Activated CD8-positive, alpha-beta memory T cell treated with anti-CD3 and anti-CD28 coated beads for 36 hours (primary cell): ENCODE measurements around the gene DDX1. TPM values are rescaled to one million over a fixed set of nuclear protein-coding genes. Genes with fewer than 3 reads are reported as not detected.

ENCODE experiments used
- CTCF ChIA-PET: fragments of 350-600 bp; sonication (Branson Sonifier 250); formaldehyde crosslinking; loops from one replicate; lab custom pipeline; 2021; ENCODE audit warnings: antibody characterized with exemption; lab: Charles Lee
- POLR2A ChIA-PET: fragments of 350-600 bp; sonication (Branson Sonifier 250); formaldehyde crosslinking; loops from one replicate; lab custom pipeline; 2021; ENCODE audit warnings: antibody characterized with exemption; lab: Charles Lee
- total RNA-seq, 2 experiments: library from RNA; stranded (reverse); gene quantifications; one replicate each; pipeline ENCODE4 v1.2.3, GENCODE V29; 2021

Gene DDX1
- total RNA-seq, 2 experiments from 2014 or later = 130 to 131 TPM

GRCh38 chr2:15560988-15561573 is 30.6 kb upstream of the DDX1 start, which contains the start of gene NBAS:
NBAS (minus strand) TSS chr2:15561334; CDS start chr2:15561304, 30 bp downstream.
- CTCF ChIA-PET = interaction anchor here (1.3 to 3.1 kb wide), 2 partner anchors 16 to 32 kb away, joined by 4 to 13 read pairs; no protein-coding TSS in a partner anchor

GRCh38 chr2:15561574-15562344 is 29.9 kb upstream of the DDX1 start:
- CTCF ChIA-PET = interaction anchor here (0.6 to 3.1 kb wide), 4 partner anchors 11 to 47 kb away, joined by 3 to 13 read pairs (median 4); no protein-coding TSS in a partner anchor
- POLR2A ChIA-PET = interaction anchor here (0.7 to 1.3 kb wide), 3 partner anchors 15 to 48 kb away, joined by 3 to 15 read pairs (median 7); partner anchors contain the start of gene DDX1

More at GRCh38 chr2:15560988-15561573, 30.6 kb upstream of the DDX1 start, which contains the start of gene NBAS:
- POLR2A ChIA-PET = interaction anchor here (0.6 to 1.3 kb wide), 3 partner anchors 16 to 45 kb away, joined by 3 to 7 read pairs (median 6); partner anchors contain the start of gene DDX1

GRCh38 chr2:15562354-15563031 is 29.2 kb upstream of the DDX1 start:
- ChIA-PET CTCF (interaction anchor here (0.6 to 3.1 kb wide), 3 partner anchors 10 to 47 kb away, joined by 3 to 13 read pairs (median 4); no protein-coding TSS in a partner anchor), POLR2A (interaction anchor here (1.3 kb wide), 1 partner anchor 29 kb away, joined by 7 read pairs; the partner anchor contains the start of gene DDX1)

DNA sequence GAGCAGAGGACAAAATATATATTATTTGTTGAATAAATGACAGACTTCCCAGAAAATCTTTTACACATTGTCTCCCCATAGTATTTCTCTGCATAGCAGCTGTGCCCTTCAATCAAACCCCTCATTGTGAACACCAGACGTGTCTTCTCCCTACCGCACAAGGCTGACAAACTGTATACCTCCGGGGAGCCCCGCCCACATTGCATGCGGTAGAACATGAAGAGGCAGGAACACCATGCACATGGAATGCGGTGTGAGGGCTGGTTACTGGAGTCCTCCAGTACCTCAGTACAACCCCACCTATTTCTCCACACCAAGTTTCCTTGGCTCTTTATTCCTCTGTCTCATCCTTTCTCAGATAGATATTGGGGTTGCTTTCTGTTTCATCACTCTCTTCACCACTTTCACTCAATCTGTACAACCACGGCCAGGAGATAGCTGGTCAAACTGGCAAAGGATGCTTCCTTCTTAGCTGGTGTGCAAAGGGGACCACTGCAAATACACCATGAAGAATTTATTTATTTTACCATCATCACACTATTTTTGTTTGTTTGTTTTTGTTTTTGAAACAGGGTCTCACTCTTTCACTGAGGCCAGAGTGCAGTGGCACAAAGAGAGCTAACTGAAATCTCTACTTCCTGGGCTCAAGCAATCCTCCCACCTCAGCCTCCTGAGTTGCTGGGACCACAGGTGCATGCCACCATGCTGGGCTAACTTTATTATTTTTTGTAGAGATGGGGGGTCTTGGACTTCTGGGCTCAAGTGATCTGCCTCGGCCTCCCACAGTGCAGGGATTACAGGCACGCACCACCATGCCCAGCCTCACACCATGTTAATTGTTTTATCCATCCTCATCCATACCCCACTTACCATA is 28.2 kb upstream of the DDX1 start:
- CTCF ChIA-PET = interaction anchor here (1.2 kb wide), 1 partner anchor 14 kb away, joined by 4 read pairs; no protein-coding TSS in a partner anchor
- POLR2A ChIA-PET = no interaction called here

- ChIA-PET POLR2A (no interaction called here), CTCF (interaction anchor here (1.3 kb wide), 1 partner anchor 12 kb away, joined by 5 read pairs; no protein-coding TSS in a partner anchor)
Measured at GRCh38 chr2:15565392-15565791, 26.3 kb upstream of the DDX1 start.

DNA sequence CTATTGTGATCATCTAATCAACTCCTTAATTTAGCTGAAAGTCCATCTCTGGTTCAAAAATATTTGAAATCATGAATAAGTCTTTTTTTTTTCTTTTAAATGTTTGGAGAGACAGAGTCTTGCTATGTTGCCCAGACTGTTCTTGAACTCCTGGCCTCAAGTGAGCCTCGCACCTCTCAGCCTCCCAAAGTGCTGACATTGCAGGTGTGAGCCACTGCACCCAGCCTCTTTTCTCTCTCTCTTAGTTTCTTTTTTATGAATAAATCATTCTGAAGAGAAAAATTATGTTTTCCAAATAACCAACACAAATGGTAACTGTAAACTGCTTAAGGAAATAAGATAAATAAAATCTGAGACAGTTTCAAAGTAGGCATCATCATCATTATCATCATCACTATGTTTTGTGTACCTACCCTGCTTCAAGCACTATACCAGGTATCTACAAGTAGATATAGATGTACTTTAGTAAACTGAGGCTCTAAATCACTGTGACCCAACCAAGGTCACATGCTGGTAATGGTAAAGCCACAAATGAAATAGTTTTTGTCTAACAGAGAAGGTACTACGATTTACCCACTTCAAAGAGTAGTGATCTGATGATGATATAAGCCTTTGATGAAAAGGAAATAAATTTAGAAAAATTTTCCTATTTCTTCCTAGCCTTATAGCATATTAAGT is 25.5 kb upstream of the DDX1 start:
- ChIA-PET CTCF (interaction anchor here (1.3 kb wide), 1 partner anchor 11 kb away, joined by 5 read pairs; no protein-coding TSS in a partner anchor), POLR2A (no interaction called here)

- ChIA-PET POLR2A (no interaction called here), CTCF (interaction anchor here (1.1 kb wide), 1 partner anchor 10 kb away, joined by 4 read pairs; no protein-coding TSS in a partner anchor)
Measured at GRCh38 chr2:15566912-15567311, 24.8 kb upstream of the DDX1 start.

- ChIA-PET CTCF (interaction anchor here (1.5 kb wide), 1 partner anchor 23 kb away, joined by 4 read pairs; no protein-coding TSS in a partner anchor), POLR2A (no interaction called here)
Measured at GRCh38 chr2:15568874-15569273, 22.8 kb upstream of the DDX1 start.

- POLR2A ChIA-PET = no interaction called here
- CTCF ChIA-PET = interaction anchor here (1.5 kb wide), 1 partner anchor 24 kb away, joined by 4 read pairs; no protein-coding TSS in a partner anchor
Measured at GRCh38 chr2:15570104-15570503, 21.6 kb upstream of the DDX1 start.

- ChIA-PET POLR2A (no interaction called here), CTCF (no interaction called here)
Measured at GRCh38 chr2:15571729-15572128, 19.9 kb upstream of the DDX1 start.

GRCh38 chr2:15577071-15577735 is 14.5 kb upstream of the DDX1 start:
- POLR2A ChIA-PET = interaction anchor here (0.8 kb wide), 2 partner anchors 15 to 16 kb away, joined by 3 read pairs; partner anchors contain the start of gene NBAS
- CTCF ChIA-PET = interaction anchor here (0.6 to 2.2 kb wide), 11 partner anchors 10 to 495 kb away, joined by 3 to 13 read pairs (median 4); partner anchors contain the start of gene NBAS

GRCh38 chr2:15579641-15580040 is 12.0 kb upstream of the DDX1 start:
- CTCF ChIA-PET = no interaction called here
- POLR2A ChIA-PET = no interaction called here

GRCh38 chr2:15580451-15580850 is 11.2 kb upstream of the DDX1 start:
- ChIA-PET POLR2A (no interaction called here), CTCF (no interaction called here)

DNA sequence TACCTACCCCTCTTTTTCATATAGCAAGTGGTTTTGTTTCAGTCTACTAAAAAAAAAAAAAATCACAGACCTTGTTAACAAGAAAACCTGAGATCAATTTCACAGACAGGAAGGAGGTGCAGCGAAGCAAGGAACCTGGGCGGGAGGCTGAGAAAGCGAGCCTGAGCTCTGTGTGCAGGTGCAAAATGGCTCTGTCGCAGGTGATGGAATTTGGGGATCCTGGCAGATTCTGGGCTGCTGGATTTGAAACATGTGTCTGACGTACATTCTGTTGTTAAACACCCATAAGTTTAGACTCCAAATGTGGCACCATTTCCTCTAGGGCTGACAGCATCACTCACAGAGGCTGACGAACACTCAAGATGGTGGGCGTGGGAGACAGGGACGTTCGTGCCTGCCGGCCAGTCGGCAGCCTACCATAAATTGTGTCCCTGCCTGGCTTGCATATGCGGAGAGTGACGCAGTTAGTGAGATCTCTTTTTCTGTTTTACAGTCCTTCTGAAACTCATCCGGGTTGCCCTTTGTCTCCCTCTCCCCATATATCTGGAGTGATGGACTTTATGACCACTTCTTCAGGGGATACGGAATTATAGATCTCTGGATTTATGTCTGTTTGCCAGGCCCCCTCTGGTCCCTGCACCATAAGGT is 8.8 kb upstream of the DDX1 start:
- CTCF ChIA-PET = no interaction called here
- POLR2A ChIA-PET = no interaction called here

DNA sequence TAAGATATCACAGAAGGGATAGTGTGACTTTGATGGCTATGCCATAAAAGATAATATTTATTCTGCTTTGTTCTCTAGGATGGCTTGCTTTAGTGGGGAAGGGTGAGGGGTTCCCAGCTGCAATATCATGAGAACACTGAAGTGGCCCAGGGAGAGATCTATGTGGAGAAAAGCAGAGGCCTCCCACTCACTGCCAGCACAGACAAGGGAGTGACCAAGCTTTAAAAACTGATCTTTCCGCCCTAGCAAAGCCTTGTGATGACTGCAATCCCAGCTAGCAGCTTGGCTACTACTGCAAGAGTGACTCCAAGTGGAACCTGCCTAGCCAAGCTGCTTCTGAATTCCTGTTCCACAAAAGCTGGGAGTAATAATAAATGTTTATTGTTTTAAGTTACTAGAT is 7.8 kb upstream of the DDX1 start:
- ChIA-PET POLR2A (no interaction called here), CTCF (no interaction called here)

DNA sequence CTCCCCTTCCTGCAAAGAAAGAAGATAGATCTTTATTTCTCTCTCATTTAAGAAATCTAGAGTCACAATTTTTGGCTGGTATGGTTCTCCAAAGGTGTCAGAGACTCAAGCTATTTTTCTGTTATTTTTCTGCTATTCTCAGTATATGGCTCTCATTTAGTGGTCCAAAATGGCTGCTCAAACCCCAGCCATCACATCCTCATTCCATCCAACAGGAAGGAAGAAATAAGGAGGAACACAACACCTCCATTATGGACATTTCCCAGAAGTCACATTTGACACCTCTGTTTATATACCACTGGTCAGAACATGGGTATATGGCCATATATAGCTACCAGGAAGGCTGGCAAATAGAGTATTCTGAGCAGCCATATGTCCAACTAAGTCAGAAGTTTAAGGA is 7.4 kb upstream of the DDX1 start:
- ChIA-PET POLR2A (no interaction called here), CTCF (no interaction called here)
